ENCODE data around the gene NLK.

DNA sequence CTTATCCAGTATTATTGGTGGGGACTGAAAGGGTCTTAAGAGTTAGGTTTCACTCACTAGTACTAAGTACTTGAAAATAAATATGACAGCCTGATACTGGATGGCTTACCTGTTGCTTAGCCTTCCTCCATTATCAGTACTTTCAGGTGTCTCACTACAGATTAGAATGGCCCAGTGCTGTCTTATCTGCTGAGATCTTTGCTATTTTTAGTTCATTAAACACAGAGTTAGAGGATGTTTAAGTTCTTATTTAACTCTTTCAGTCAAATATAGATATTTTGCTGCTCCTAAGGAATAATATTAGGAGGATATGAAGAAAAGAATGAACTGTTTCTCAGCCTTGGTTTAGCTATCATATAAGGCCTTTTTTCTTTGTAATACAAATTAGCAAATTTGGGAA, 74.8 kb downstream of the NLK start:
- TF ChIP-seq POLR2A (IDR thresholded peaks at IDR 0.05): no peak
- TF ChIP-seq, protein P1, sequence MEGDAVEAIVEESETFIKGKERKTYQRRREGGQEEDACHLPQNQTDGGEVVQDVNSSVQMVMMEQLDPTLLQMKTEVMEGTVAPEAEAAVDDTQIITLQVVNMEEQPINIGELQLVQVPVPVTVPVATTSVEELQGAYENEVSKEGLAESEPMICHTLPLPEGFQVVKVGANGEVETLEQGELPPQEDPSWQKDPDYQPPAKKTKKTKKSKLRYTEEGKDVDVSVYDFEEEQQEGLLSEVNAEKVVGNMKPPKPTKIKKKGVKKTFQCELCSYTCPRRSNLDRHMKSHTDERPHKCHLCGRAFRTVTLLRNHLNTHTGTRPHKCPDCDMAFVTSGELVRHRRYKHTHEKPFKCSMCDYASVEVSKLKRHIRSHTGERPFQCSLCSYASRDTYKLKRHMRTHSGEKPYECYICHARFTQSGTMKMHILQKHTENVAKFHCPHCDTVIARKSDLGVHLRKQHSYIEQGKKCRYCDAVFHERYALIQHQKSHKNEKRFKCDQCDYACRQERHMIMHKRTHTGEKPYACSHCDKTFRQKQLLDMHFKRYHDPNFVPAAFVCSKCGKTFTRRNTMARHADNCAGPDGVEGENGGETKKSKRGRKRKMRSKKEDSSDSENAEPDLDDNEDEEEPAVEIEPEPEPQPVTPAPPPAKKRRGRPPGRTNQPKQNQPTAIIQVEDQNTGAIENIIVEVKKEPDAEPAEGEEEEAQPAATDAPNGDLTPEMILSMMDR (IDR thresholded peaks at IDR 0.05): no peak

Data from body of pancreas (tissue), 4 donors.